ENCODE results near the gene CTTN. TPM values are rescaled to one million over a fixed set of nuclear protein-coding genes. Genes with fewer than 3 reads are reported as not detected.
"Not testable (repeated sequence)": the region's sequence is repeated elsewhere in the genome, so short reads cannot be mapped to it uniquely, and the experiment has no call there.

Gene CTTN
- total and polyA plus RNA-seq, 8 donors: 162 to 242 (median 198) TPM

GRCh38 chr11:70383664-70384565, 14.4 kb upstream of the CTTN start:
- no peak for ATAC-seq
- Histone ChIP-seq H3K27me3 (peaks cover 0 to 20% of the 10 kb centered on the region in 2 donors), H3K9me3 (no peaks in the 10 kb centered on the region), H3K27ac (no peak overlapping the region), H3K36me3 (peaks cover 0 to 63% of the 10 kb centered on the region in 2 donors), H3K4me1 (no peaks in the 10 kb centered on the region), H3K4me3 (no peak overlapping the region)
- TF ChIP-seq, protein P1, sequence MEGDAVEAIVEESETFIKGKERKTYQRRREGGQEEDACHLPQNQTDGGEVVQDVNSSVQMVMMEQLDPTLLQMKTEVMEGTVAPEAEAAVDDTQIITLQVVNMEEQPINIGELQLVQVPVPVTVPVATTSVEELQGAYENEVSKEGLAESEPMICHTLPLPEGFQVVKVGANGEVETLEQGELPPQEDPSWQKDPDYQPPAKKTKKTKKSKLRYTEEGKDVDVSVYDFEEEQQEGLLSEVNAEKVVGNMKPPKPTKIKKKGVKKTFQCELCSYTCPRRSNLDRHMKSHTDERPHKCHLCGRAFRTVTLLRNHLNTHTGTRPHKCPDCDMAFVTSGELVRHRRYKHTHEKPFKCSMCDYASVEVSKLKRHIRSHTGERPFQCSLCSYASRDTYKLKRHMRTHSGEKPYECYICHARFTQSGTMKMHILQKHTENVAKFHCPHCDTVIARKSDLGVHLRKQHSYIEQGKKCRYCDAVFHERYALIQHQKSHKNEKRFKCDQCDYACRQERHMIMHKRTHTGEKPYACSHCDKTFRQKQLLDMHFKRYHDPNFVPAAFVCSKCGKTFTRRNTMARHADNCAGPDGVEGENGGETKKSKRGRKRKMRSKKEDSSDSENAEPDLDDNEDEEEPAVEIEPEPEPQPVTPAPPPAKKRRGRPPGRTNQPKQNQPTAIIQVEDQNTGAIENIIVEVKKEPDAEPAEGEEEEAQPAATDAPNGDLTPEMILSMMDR (IDR thresholded peaks at IDR 0.05): no peak
- no peak for DNase-seq
- intact Hi-C loops (cut with DNase I): no loop called here

- intact Hi-C loops (cut with DNase I): no loop called here
- Histone ChIP-seq H3K4me1 (no peaks in the 10 kb centered on the region), H3K9me3 (no peaks in the 10 kb centered on the region), H3K36me3 (peaks cover 0 to 55% of the 10 kb centered on the region in 2 donors), H3K4me3 (no peak overlapping the region), H3K27ac (no peak overlapping the region), H3K27me3 (peaks cover 0 to 27% of the 10 kb centered on the region in 2 donors)
- TF ChIP-seq, protein P1 (IDR thresholded peaks at IDR 0.05): no peak
- ATAC-seq (no peak), DNase-seq (no peak)
These were observed 13.7 kb upstream of the CTTN start for GRCh38 chr11:70384566-70385152.

DNA sequence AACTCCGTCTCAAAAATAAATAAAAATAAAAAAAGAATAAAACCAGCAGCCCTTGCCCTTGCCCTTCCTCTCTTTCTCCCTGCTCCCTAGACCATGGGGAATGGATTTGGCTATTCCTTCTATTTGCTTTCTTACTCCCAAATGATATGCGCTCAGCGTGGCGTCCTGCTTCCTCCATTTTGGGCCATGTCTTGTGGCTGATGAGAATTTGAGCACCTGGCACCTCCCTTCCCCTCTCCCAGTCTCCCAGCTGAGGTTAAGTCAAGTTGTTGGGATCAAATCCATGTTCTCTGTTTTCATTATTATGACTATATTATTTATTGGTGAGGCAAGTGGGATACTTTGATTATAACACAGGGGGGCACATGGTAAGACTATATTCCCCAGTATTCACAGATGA, 10.8 kb upstream of the CTTN start:
- H3K27ac ChIP-seq: no peak overlapping the region
- no peaks in the 10 kb centered on the region for H3K4me1 ChIP-seq
- ATAC-seq: no peak
- H3K27me3 ChIP-seq: peaks cover 0 to 56% of the 10 kb centered on the region in 2 donors
- no peaks in the 10 kb centered on the region for H3K9me3 ChIP-seq
- DNase-seq: no peak
- H3K4me3 ChIP-seq: no peak overlapping the region
- TF ChIP-seq, protein P1 (IDR thresholded peaks at IDR 0.05): no peak
- peaks cover 0 to 26% of the 10 kb centered on the region in 2 donors for H3K36me3 ChIP-seq
- intact Hi-C loops (cut with DNase I): no loop called here

GRCh38 chr11:70389201-70389600, 9.1 kb upstream of the CTTN start:
- Histone ChIP-seq H3K4me3 (no peak overlapping the region), H3K27me3 (peaks cover 0 to 73% of the 10 kb centered on the region in 2 donors), H3K4me1 (no peaks in the 10 kb centered on the region), H3K9me3 (no peaks in the 10 kb centered on the region), H3K36me3 (peaks cover 0 to 12% of the 10 kb centered on the region in 2 donors), H3K27ac (no peak overlapping the region)
- DNase-seq: no peak
- TF ChIP-seq, protein P1 (IDR thresholded peaks at IDR 0.05): no peak
- intact Hi-C loops (cut with DNase I): no loop called here
- ATAC-seq: no peak

DNA sequence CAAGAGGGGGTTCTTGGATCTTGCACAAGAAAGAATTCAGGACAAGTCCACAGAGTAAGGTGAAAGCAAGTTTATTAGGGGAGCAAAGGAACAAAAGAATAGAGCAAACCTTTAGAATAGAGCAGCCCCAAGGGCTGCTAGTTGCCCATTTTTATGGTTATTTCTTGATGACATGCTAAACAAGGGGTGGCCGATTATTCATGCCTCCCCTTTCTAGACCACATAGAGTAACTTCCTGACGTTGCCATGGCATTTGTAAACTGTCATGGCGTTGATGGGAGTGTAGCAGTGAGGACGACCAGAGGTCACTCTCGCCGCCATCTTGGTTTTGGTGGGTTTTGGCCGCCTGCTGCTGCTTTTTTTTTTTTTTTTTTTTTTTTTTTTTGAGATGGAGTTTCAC, 7.4 kb upstream of the CTTN start:
- not testable (repeated sequence) for DNase-seq, H3K4me3 ChIP-seq, ATAC-seq, H3K9me3 ChIP-seq, H3K27ac ChIP-seq, H3K36me3 ChIP-seq, H3K4me1 ChIP-seq
- peaks cover 0 to 90% of the 10 kb centered on the region in 2 donors for H3K27me3 ChIP-seq
- intact Hi-C loops (cut with DNase I): loop anchor here in 1 of 2 donors (10.0 kb wide), 1 partner anchor 116 kb away; the partner anchor contains the start of gene PPFIA1
